Lower leg skin (tissue), 4 donors: Measurements from ENCODE around the gene GSE1. TPM values are rescaled to one million over a fixed set of nuclear protein-coding genes. Genes with fewer than 3 reads are reported as not detected.

Experiments used
- DNase-seq, 2 donors: peaks; one replicate each; pipeline ENCODE4 v3.0.0-alpha.2; 2019; ENCODE audit warnings: low spot score in 2 of 2
- H3K4me3 ChIP-seq: fragments of 200-600 bp; sonication (generic); 2 replicates; pipeline ENCODE4 v1.5.1; 2017; ENCODE audit warnings: mild to moderate bottlenecking, low read depth; ENCODE audit not compliant: poor library complexity, severe bottlenecking
- CTCF ChIP-seq, 3 donors: fragments of 450-650 bp; IDR thresholded peaks; one replicate each; pipeline ENCODE4 v1.5.1; 2016; ENCODE audit warnings: antibody characterized with exemption in 3 of 3, mild to moderate bottlenecking in 3 of 3, moderate library complexity in 2 of 3
- POLR2A ChIP-seq, 2 donors: fragments of 450-650 bp; IDR thresholded peaks; one replicate each; pipeline ENCODE4 v1.6.1; 2016 to 2017; ENCODE audit warnings: antibody characterized with exemption in 2 of 2, mild to moderate bottlenecking in 1 of 2, moderate library complexity in 1 of 2
- WGBS, 2 donors: methylation state at CpG; one replicate each; pipeline ENCODE4 v1.1.5; 2018; 5-methylcytosine and 5-hydroxymethylcytosine counted together
- intact Hi-C: fragments of 100-400 bp; cut with DNase I; formaldehyde crosslinking; loops from one replicate; pipeline ENCODE4 v1.15.0; 2023; ENCODE audit warnings: low total_unique reads
- total RNA-seq, 4 donors: library from RNA; depleted of rRNA; stranded (reverse); fragments of >200 nt; gene quantifications; one replicate each; pipeline ENCODE4 v1.1.0, GENCODE V29; 2016

Gene GSE1
- total RNA-seq, 4 donors from 2014 or later = 62.9 to 113 (median 69.9) TPM

DNA sequence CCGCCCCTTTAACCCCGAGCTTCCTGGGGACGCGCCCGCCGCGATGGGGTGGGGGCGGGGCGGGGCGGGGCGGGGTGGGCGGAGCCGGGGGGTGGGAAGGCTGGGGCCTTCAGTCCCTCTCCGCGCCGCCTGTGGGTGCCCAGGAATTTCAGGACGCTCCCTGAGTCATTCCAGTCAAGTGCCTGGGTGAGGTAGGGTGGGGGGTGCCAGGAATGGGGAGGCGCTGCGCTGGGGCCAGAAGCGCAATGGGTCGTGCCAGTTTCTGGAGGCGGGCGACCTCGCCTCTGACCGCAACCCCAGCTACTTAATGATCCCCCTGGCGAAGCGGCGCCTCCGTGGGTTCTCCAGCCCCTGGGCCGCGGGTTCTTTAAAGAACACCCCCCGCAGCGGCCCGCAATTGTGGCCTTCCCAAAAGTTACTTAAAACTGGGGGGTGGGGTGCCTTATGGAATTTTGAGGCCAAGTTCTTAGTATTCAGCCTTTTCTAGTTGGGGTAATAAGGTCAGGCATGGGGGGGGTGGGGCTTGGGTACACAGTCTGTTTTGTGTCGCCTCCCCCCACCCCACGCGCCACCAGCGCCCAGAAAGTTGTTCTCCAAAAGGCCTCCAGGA lies 826 bp upstream of the GSE1 start:
- no peak overlapping the region for H3K4me3 ChIP-seq
- 1% methylated on average over 20 to 21 of the region's 38 CpGs for WGBS, 2 donors
- no peak for TF ChIP-seq CTCF (IDR thresholded peaks at IDR 0.05)
- TF ChIP-seq POLR2A (IDR thresholded peaks at IDR 0.05) = no peak
- peak; percentile 72 to 95 for DNase-seq
- intact Hi-C loops = loop anchor here (10.0 kb wide), 1 partner anchor 307 kb away; no protein-coding TSS in a partner anchor

- intact Hi-C loops = loop anchor here (10.0 kb wide), 1 partner anchor 309 kb away; no protein-coding TSS in a partner anchor
- DNase-seq = peak; percentile 41 to 94
- peak overlapping the region; percentile 47 for H3K4me3 ChIP-seq
- 1 to 8% methylated on average over 31 to 53 of the region's 67 CpGs for WGBS, 2 donors
- no peak for TF ChIP-seq CTCF (IDR thresholded peaks at IDR 0.05)
- no peak for TF ChIP-seq POLR2A (IDR thresholded peaks at IDR 0.05)
Observed at GRCh38 chr16:85613604-85614337, 649 bp downstream of the GSE1 start.

- no peak overlapping the region for H3K4me3 ChIP-seq
- peak in 1 of 2 donors; percentile 24 for DNase-seq
- intact Hi-C loops = loop anchor here (10.0 kb wide), 1 partner anchor 310 kb away; no protein-coding TSS in a partner anchor
Observed at GRCh38 chr16:85614338-85615013, 1.4 kb downstream of the GSE1 start.

DNA sequence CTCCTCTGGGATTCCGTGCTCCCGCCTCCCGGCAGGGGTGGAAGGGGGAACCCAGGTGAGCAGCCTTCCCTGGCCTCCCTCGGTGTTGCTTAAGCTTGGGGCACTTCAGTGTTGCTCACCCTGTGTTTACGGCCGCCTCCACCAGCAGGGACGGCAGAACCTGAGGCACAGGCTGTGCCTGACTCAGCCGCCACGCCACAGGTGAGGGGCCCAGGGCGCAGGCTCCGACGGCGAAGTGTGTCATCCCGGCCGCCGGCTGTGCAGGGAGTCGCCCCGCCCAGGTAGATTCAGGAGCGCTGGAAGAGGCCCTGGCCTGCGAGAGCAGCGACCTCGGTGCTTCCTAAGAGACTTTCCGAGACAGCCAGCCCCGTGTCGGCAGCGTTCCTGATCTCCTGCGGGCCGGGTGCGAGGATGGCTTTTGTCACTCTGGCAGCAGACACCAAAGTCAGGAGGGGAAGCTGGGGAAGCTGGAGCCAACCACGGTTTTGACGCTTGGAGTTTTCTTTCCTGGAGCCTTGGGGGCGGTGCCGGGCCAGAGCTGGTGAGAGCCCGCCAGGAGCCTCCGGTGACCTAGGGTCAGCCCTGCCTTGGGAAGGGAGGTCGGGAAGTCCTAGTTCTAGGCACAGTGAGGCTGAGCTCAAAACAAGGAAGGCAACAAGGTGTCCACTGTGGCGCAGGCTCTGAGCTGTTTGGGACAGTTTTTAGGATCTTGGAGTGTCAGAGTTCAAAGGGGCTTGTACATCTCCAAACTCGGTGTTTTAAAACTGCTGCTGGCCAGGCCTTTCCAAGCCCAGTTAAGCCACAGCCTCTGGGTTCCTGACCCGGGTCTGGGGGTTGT lies 2.1 kb downstream of the GSE1 start:
- intact Hi-C loops = loop anchor here (10.0 kb wide), 1 partner anchor 310 kb away; no protein-coding TSS in a partner anchor
- H3K4me3 ChIP-seq = no peak overlapping the region
- WGBS, 2 donors = 37 to 39% methylated on average over 29 to 38 of the region's 39 CpGs
- DNase-seq = peak; percentile 75 to 94
- no peak for TF ChIP-seq POLR2A (IDR thresholded peaks at IDR 0.05)

More at GRCh38 chr16:85614338-85615013, 1.4 kb downstream of the GSE1 start:
- TF ChIP-seq POLR2A (IDR thresholded peaks at IDR 0.05) = no peak
- 41 to 57% methylated on average over 27 to 34 of the region's 41 CpGs for WGBS, 2 donors

DNA sequence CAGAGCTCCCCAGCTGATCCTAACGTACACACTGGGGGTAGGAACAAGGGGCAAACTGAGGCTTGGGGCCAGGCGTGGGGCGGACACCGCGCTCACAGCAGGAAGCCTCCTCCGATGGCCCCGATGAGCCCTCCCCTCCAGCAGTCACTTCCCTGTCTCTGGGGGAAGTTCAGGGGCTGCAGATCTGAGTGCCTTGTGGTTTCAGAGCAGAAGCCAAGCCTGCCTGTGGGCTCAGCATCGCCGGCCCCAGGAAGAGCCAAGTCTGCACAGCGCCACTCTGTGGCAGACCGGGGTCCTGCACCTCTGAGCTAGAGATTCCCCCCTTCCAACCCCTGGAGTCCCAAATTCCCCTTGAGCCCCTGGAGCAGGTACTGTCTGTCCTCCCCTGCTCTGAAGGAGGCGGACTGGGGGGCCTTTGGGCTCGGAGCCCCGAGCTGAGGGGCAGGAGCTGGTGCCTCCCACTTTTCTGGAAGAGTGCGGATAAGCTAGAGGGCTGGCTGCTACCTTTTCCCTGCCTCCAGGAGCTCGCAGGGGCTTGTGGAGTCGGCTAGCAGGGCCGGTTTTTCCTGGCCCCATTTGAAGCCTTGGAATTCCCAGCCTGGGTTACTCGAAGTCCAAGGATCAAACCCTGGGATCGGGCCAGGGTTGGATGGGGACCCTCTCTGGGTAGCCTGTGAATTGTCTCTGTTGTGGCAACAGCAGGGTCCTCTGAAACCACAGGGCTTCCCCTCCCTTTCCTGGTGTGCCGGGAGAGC lies 2.9 kb downstream of the GSE1 start:
- WGBS, 2 donors = 28 to 31% methylated on average over 18 to 20 of the region's 21 CpGs
- intact Hi-C loops = loop anchor here (10.0 kb wide), 1 partner anchor 311 kb away; no protein-coding TSS in a partner anchor
- TF ChIP-seq CTCF (IDR thresholded peaks at IDR 0.05) (peak in 1 of 3 donors; percentile 66), POLR2A (IDR thresholded peaks at IDR 0.05) (no peak)
- no peak overlapping the region for H3K4me3 ChIP-seq
- DNase-seq = peak; percentile 76 to 96
